Right atrium auricular region (tissue), 2 donors: ENCODE data around the gene HSPA1L. TPM values are rescaled to one million over a fixed set of nuclear protein-coding genes. Genes with fewer than 3 reads are reported as not detected.

Experiments used
- DNase-seq: peaks from one replicate; pipeline ENCODE4 v3.0.0-alpha.2; 2019; ENCODE audit warnings: low spot score
- H3K27ac ChIP-seq, 2 donors: fragments of 200-600 bp; sonication (generic); 1 replicate in 1 of 2; 2 replicates in 1 of 2; pipeline ENCODE4 v1.5.1; 2016 to 2019
- H3K27me3 ChIP-seq, 2 donors: fragments of 200-600 bp; sonication (generic); one replicate each; pipeline versions ENCODE4 v1.5.1 to v1.6.0; 2017 to 2019
- H3K36me3 ChIP-seq: fragments of 200-600 bp; sonication (generic); one replicate; pipeline ENCODE4 v1.5.1; 2016
- H3K4me1 ChIP-seq, 2 donors: fragments of 200-600 bp; sonication (generic); one replicate each; pipeline versions ENCODE4 v1.5.1 to v1.6.0; 2017 to 2019
- H3K4me3 ChIP-seq, 2 donors: fragments of 200-600 bp; sonication (generic); 1 replicate in 1 of 2; 2 replicates in 1 of 2; pipeline ENCODE4 v1.5.1; 2017 to 2019; ENCODE audit warnings: mild to moderate bottlenecking in 1 of 2, moderate library complexity in 1 of 2
- H3K9me3 ChIP-seq, 2 donors: fragments of 200-600 bp; sonication (generic); one replicate each; pipeline ENCODE4 v1.5.1; 2019
- CTCF ChIP-seq, 2 donors: fragments of 200-600 bp; sonication (generic); IDR thresholded peaks; one replicate each; pipeline ENCODE4 v1.5.1; 2019; ENCODE audit warnings: antibody characterized with exemption in 2 of 2
- total RNA-seq, 2 donors: library from RNA; depleted of rRNA; stranded (reverse); fragments of >200 nt; gene quantifications; one replicate each; pipeline ENCODE4 v1.1.0, GENCODE V29; 2016

Gene HSPA1L
- total RNA-seq, 2 donors from 2014 or later = 1.1 to 1.6 TPM

- peak overlapping the region in 1 of 2 donors; percentile 8 for H3K4me3 ChIP-seq
- H3K27ac ChIP-seq = peak overlapping the region; percentile 61 to 70
- H3K4me1 ChIP-seq = peaks cover 0 to 17% of the 10 kb centered on the region in 2 donors
- H3K36me3 ChIP-seq = peaks cover 38% of the 10 kb centered on the region
- no peak for DNase-seq
- TF ChIP-seq CTCF (IDR thresholded peaks at IDR 0.05) = no peak
- H3K27me3 ChIP-seq = no peaks in the 10 kb centered on the region
- H3K9me3 ChIP-seq = no peaks in the 10 kb centered on the region
Observed at GRCh38 chr6:31776485-31776988, 38.5 kb downstream of the HSPA1L start.

GRCh38 chr6:31775633-31776484 is 39.2 kb downstream of the HSPA1L start:
- peaks cover 0 to 17% of the 10 kb centered on the region in 2 donors for H3K4me1 ChIP-seq
- no peak for TF ChIP-seq CTCF (IDR thresholded peaks at IDR 0.05)
- no peak overlapping the region for H3K4me3 ChIP-seq
- no peaks in the 10 kb centered on the region for H3K27me3 ChIP-seq
- no peak for DNase-seq
- H3K27ac ChIP-seq = peak overlapping the region; percentile 61 to 70
- no peaks in the 10 kb centered on the region for H3K9me3 ChIP-seq
- H3K36me3 ChIP-seq = peaks cover 31% of the 10 kb centered on the region

GRCh38 chr6:31775184-31775583 is 39.9 kb downstream of the HSPA1L start:
- no peak for DNase-seq
- no peak for TF ChIP-seq CTCF (IDR thresholded peaks at IDR 0.05)
- H3K36me3 ChIP-seq = peaks cover 24% of the 10 kb centered on the region
- peaks cover 0 to 17% of the 10 kb centered on the region in 2 donors for H3K4me1 ChIP-seq
- H3K27me3 ChIP-seq = no peaks in the 10 kb centered on the region
- no peaks in the 10 kb centered on the region for H3K9me3 ChIP-seq
- H3K4me3 ChIP-seq = no peak overlapping the region
- H3K27ac ChIP-seq = no peak overlapping the region

- Histone ChIP-seq H3K36me3 (no peaks in the 10 kb centered on the region), H3K9me3 (no peaks in the 10 kb centered on the region), H3K4me1 (peaks cover 0 to 9% of the 10 kb centered on the region in 2 donors), H3K4me3 (no peak overlapping the region), H3K27ac (no peak overlapping the region), H3K27me3 (no peaks in the 10 kb centered on the region)
- no peak for TF ChIP-seq CTCF (IDR thresholded peaks at IDR 0.05)
- DNase-seq = no peak
Observed at GRCh38 chr6:31771992-31772358, 43.1 kb downstream of the HSPA1L start.

- H3K9me3 ChIP-seq = no peaks in the 10 kb centered on the region
- H3K4me3 ChIP-seq = no peak overlapping the region
- no peaks in the 10 kb centered on the region for H3K36me3 ChIP-seq
- H3K27ac ChIP-seq = no peak overlapping the region
- DNase-seq = no peak
- H3K27me3 ChIP-seq = no peaks in the 10 kb centered on the region
- H3K4me1 ChIP-seq = peaks cover 0 to 3% of the 10 kb centered on the region in 2 donors
- no peak for TF ChIP-seq CTCF (IDR thresholded peaks at IDR 0.05)
Observed at GRCh38 chr6:31770860-31771259, 44.2 kb downstream of the HSPA1L start.
